GM23338 (cell line): ENCODE measurements around the gene SNX30. TPM values are rescaled to one million over a fixed set of nuclear protein-coding genes. Genes with fewer than 3 reads are reported as not detected.

Experiments used
- ATAC-seq: fragments of 200-7000 bp; cut with Tn5 transposase; 3 replicates; pipeline ENCODE4 v1.9.1; 2020
- DNase-seq: peaks from one replicate; pipeline ENCODE4 v3.0.0-alpha.2; 2015; ENCODE audit warnings: low spot score
- H2AFZ ChIP-seq: fragments of 200-600 bp; sonication (generic); 2 replicates; pipeline ENCODE4 v1.8.0; 2016; ENCODE audit warnings: antibody characterized with exemption, mild to moderate bottlenecking, moderate library complexity
- H3F3A ChIP-seq: fragments of 200-600 bp; sonication (generic); replicated peaks from 2 replicates; pipeline ENCODE4 v1.8.0; 2017; ENCODE audit warnings: antibody characterized with exemption, mixed run types, low read depth
- H3K27ac ChIP-seq: fragments of 200-600 bp; sonication (generic); 2 replicates; pipeline ENCODE4 v1.6.1; 2016; ENCODE audit warnings: low read depth
- H3K27me3 ChIP-seq: fragments of 200-600 bp; sonication (generic); 2 replicates; pipeline ENCODE4 v1.8.0; 2016; ENCODE audit warnings: mild to moderate bottlenecking, mixed run types, moderate library complexity; ENCODE audit not compliant: insufficient read depth
- H3K36me3 ChIP-seq: fragments of 200-600 bp; sonication (generic); 2 replicates; pipeline ENCODE4 v1.8.0; 2016; ENCODE audit warnings: mild to moderate bottlenecking; ENCODE audit not compliant: insufficient read depth
- H3K4me1 ChIP-seq: fragments of 200-600 bp; sonication (generic); 2 replicates; pipeline ENCODE4 v1.8.0; 2016; ENCODE audit warnings: mild to moderate bottlenecking, moderate library complexity; ENCODE audit not compliant: insufficient read depth
- H3K4me2 ChIP-seq: fragments of 200-600 bp; sonication (generic); 2 replicates; pipeline ENCODE4 v1.7.1; 2017; ENCODE audit warnings: mixed run types
- H3K4me3 ChIP-seq: fragments of 200-600 bp; sonication (generic); 2 replicates; pipeline ENCODE4 v1.6.1; 2016; ENCODE audit warnings: mixed run types
- H3K79me2 ChIP-seq: fragments of 200-600 bp; sonication (generic); replicated peaks from 2 replicates; pipeline ENCODE4 v1.8.0; 2017; ENCODE audit warnings: mild to moderate bottlenecking; ENCODE audit not compliant: insufficient read depth
- H3K9me2 ChIP-seq: fragments of 200-600 bp; sonication (generic); 2 replicates; pipeline ENCODE4 v1.8.0; 2017; ENCODE audit not compliant: insufficient read depth
- H4K20me1 ChIP-seq: fragments of 200-600 bp; sonication (generic); replicated peaks from 2 replicates; pipeline ENCODE4 v1.8.0; 2017; ENCODE audit warnings: mild to moderate bottlenecking; ENCODE audit not compliant: insufficient read depth
- H3K27ac Mint-ChIP-seq: 2 replicates; pipeline ENCODE4 v1.8.0; 2020; ENCODE audit warnings: inconsistent platforms, mild to moderate bottlenecking, moderate library complexity, mixed read lengths
- H3K27me3 Mint-ChIP-seq: 3 replicates; pipeline ENCODE4 v1.8.0; 2022; ENCODE audit warnings: low read depth, mild to moderate bottlenecking, moderate library complexity, mixed read lengths, inconsistent platforms; ENCODE audit not compliant: insufficient read depth, poor library complexity
- H3K36me3 Mint-ChIP-seq: 3 replicates; pipeline ENCODE4 v1.8.0; 2021; ENCODE audit warnings: low read depth, mild to moderate bottlenecking, inconsistent platforms, moderate library complexity, mixed read lengths
- H3K4me1 Mint-ChIP-seq: 3 replicates; pipeline ENCODE4 v1.8.0; 2020; ENCODE audit warnings: mild to moderate bottlenecking, inconsistent platforms, mixed read lengths
- H3K4me3 Mint-ChIP-seq: 3 replicates; pipeline ENCODE4 v1.8.0; 2021; ENCODE audit warnings: moderate library complexity, mild to moderate bottlenecking, inconsistent platforms, mixed read lengths
- H3K9me3 Mint-ChIP-seq: 3 replicates; pipeline ENCODE4 v1.8.0; 2020; ENCODE audit warnings: moderate library complexity, mild to moderate bottlenecking, inconsistent platforms, mixed read lengths
- CREB1 ChIP-seq: fragments of 250-450 bp; sonication (Bioruptor Pico); IDR thresholded peaks from 2 replicates; pipeline ENCODE4 v1.5.0; 2020; ENCODE audit warnings: low read depth, mild to moderate bottlenecking, moderate library complexity
- EZH2phosphoT487 ChIP-seq: fragments of 200-600 bp; sonication (generic); IDR thresholded peaks from one replicate; pipeline ENCODE4 v1.8.1; 2018; ENCODE audit warnings: antibody characterized with exemption; ENCODE audit not compliant: unreplicated experiment
- NANOG ChIP-seq: IDR thresholded peaks from 2 replicates; pipeline ENCODE4 v1.6.1; 2016; ENCODE audit warnings: antibody characterized with exemption, borderline replicate concordance
- POLR2AphosphoS5 ChIP-seq: IDR thresholded peaks from 2 replicates; pipeline ENCODE4 v1.6.1; 2016; ENCODE audit warnings: antibody characterized with exemption, low read depth
- STAT1 ChIP-seq: IDR thresholded peaks from one replicate; pipeline ENCODE4 v1.6.1; 2016; ENCODE audit warnings: antibody characterized with exemption; ENCODE audit not compliant: unreplicated experiment
- ZNF331 ChIP-seq: fragments of 250-450 bp; sonication (Bioruptor Pico); IDR thresholded peaks from 2 replicates; pipeline ENCODE4 v1.5.0; 2020; ENCODE audit warnings: low read depth, mild to moderate bottlenecking, moderate library complexity
- polyA plus RNA-seq: library from polyadenylated mRNA; unstranded; fragments of >200 nt; fragmentation: Nextera tagmentation; extraction: Ambion mirVana; gene quantifications from 2 replicates; pipeline ENCODE4 v1.2.1, GENCODE V29; 2016
- total RNA-seq: library from RNA; depleted of rRNA; stranded (reverse); fragments of >200 nt; shearing (Covaris generic); gene quantifications from 2 replicates; pipeline ENCODE4 v1.2.3, GENCODE V29; 2014
- TF ChIP-seq, protein P1 (sequence below): IDR thresholded peaks from 2 replicates; pipeline ENCODE4 v1.6.1; 2016; ENCODE audit warnings: antibody characterized with exemption
- TF ChIP-seq, protein P2 (sequence below): fragments of 250-450 bp; sonication (Bioruptor Pico); IDR thresholded peaks from 2 replicates; pipeline ENCODE4 v1.5.0; 2020; ENCODE audit warnings: mild to moderate bottlenecking, moderate library complexity
- TF ChIP-seq, protein P3 (sequence below): IDR thresholded peaks from one replicate; pipeline ENCODE4 v1.6.1; 2018; ENCODE audit warnings: antibody characterized with exemption; ENCODE audit not compliant: unreplicated experiment

The SNX30 gene
- total and polyA plus RNA-seq, 2 experiments from 2014 or later: 2.1 to 17.8 TPM

DNA sequence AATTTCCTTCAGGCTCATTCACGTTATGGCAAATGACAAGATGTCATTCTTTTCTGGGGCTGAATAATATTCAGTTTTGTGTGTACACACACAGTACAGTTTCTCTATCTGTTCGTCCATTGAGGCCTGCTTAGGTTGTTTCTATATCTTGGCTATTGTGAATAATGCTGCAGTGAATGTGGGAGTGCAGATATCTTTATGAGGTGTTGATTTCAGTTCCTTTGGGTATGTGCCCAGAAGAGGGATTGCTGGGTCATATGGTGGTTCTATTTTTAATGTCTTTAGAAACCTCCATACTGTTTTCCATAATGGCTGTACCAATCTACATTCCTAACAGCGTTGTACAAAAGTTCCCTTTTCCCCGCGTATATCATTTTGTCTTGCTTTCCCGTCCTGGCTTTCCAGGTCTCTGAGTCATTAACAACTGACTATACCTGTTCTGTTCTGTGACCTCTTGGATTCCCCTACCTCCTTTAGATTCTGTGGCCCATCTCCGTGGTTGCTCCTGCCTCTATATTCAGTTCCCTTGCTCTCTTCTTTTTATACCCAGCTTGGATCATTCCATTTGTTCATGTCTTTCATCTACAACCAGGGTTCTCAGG, 6.8 kb downstream of the SNX30 start:
- H4K20me1 ChIP-seq: peaks cover 12% of the 10 kb centered on the region; the same call in 1 of the 2 replicates
- Mint-ChIP-seq H3K27me3 (peaks cover 5% of the 10 kb centered on the region), H3K4me1 (peaks cover 8% of the 10 kb centered on the region), H3K4me3 (no peak overlapping the region), H3K9me3 (no peaks in the 10 kb centered on the region), H3K36me3 (no peaks in the 10 kb centered on the region), H3K27ac (no peak overlapping the region)
- TF ChIP-seq NANOG (no peak), STAT1 (no peak), CREB1 (no peak), POLR2AphosphoS5 (no peak), ZNF331 (CRISPR knock-in tag) (no peak), EZH2phosphoT487 (no peak)
- TF ChIP-seq, protein P1, sequence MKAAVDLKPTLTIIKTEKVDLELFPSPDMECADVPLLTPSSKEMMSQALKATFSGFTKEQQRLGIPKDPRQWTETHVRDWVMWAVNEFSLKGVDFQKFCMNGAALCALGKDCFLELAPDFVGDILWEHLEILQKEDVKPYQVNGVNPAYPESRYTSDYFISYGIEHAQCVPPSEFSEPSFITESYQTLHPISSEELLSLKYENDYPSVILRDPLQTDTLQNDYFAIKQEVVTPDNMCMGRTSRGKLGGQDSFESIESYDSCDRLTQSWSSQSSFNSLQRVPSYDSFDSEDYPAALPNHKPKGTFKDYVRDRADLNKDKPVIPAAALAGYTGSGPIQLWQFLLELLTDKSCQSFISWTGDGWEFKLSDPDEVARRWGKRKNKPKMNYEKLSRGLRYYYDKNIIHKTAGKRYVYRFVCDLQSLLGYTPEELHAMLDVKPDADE: no peak
- TF ChIP-seq, protein P2, sequence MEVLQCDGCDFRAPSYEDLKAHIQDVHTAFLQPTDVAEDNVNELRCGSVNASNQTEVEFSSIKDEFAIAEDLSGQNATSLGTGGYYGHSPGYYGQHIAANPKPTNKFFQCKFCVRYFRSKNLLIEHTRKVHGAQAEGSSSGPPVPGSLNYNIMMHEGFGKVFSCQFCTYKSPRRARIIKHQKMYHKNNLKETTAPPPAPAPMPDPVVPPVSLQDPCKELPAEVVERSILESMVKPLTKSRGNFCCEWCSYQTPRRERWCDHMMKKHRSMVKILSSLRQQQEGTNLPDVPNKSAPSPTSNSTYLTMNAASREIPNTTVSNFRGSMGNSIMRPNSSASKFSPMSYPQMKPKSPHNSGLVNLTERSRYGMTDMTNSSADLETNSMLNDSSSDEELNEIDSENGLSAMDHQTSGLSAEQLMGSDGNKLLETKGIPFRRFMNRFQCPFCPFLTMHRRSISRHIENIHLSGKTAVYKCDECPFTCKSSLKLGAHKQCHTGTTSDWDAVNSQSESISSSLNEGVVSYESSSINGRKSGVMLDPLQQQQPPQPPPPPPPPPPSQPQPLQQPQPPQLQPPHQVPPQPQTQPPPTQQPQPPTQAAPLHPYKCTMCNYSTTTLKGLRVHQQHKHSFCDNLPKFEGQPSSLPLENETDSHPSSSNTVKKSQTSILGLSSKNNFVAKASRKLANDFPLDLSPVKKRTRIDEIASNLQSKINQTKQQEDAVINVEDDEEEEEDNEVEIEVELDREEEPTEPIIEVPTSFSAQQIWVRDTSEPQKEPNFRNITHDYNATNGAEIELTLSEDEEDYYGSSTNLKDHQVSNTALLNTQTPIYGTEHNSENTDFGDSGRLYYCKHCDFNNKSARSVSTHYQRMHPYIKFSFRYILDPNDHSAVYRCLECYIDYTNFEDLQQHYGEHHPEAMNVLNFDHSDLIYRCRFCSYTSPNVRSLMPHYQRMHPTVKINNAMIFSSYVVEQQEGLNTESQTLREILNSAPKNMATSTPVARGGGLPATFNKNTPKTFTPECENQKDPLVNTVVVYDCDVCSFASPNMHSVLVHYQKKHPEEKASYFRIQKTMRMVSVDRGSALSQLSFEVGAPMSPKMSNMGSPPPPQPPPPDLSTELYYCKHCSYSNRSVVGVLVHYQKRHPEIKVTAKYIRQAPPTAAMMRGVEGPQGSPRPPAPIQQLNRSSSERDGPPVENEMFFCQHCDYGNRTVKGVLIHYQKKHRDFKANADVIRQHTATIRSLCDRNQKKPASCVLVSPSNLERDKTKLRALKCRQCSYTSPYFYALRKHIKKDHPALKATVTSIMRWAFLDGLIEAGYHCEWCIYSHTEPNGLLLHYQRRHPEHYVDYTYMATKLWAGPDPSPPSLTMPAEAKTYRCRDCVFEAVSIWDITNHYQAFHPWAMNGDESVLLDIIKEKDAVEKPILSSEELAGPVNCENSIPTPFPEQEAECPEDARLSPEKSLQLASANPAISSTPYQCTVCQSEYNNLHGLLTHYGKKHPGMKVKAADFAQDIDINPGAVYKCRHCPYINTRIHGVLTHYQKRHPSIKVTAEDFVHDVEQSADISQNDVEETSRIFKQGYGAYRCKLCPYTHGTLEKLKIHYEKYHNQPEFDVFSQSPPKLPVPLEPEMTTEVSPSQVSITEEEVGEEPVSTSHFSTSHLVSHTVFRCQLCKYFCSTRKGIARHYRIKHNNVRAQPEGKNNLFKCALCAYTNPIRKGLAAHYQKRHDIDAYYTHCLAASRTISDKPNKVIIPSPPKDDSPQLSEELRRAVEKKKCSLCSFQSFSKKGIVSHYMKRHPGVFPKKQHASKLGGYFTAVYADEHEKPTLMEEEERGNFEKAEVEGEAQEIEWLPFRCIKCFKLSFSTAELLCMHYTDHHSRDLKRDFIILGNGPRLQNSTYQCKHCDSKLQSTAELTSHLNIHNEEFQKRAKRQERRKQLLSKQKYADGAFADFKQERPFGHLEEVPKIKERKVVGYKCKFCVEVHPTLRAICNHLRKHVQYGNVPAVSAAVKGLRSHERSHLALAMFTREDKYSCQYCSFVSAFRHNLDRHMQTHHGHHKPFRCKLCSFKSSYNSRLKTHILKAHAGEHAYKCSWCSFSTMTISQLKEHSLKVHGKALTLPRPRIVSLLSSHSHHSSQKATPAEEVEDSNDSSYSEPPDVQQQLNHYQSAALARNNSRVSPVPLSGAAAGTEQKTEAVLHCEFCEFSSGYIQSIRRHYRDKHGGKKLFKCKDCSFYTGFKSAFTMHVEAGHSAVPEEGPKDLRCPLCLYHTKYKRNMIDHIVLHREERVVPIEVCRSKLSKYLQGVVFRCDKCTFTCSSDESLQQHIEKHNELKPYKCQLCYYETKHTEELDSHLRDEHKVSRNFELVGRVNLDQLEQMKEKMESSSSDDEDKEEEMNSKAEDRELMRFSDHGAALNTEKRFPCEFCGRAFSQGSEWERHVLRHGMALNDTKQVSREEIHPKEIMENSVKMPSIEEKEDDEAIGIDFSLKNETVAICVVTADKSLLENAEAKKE: no peak
- TF ChIP-seq, protein P3, sequence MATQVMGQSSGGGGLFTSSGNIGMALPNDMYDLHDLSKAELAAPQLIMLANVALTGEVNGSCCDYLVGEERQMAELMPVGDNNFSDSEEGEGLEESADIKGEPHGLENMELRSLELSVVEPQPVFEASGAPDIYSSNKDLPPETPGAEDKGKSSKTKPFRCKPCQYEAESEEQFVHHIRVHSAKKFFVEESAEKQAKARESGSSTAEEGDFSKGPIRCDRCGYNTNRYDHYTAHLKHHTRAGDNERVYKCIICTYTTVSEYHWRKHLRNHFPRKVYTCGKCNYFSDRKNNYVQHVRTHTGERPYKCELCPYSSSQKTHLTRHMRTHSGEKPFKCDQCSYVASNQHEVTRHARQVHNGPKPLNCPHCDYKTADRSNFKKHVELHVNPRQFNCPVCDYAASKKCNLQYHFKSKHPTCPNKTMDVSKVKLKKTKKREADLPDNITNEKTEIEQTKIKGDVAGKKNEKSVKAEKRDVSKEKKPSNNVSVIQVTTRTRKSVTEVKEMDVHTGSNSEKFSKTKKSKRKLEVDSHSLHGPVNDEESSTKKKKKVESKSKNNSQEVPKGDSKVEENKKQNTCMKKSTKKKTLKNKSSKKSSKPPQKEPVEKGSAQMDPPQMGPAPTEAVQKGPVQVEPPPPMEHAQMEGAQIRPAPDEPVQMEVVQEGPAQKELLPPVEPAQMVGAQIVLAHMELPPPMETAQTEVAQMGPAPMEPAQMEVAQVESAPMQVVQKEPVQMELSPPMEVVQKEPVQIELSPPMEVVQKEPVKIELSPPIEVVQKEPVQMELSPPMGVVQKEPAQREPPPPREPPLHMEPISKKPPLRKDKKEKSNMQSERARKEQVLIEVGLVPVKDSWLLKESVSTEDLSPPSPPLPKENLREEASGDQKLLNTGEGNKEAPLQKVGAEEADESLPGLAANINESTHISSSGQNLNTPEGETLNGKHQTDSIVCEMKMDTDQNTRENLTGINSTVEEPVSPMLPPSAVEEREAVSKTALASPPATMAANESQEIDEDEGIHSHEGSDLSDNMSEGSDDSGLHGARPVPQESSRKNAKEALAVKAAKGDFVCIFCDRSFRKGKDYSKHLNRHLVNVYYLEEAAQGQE: no peak
- no peaks in the 10 kb centered on the region for H3K9me2 ChIP-seq
- H3K79me2 ChIP-seq: peaks cover 5% of the 10 kb centered on the region; the same call in 1 of the 2 replicates
- H3K27ac ChIP-seq: no peak overlapping the region
- DNase-seq: no peak
- H3K36me3 ChIP-seq: no peaks in the 10 kb centered on the region
- no peaks in the 10 kb centered on the region for H3K27me3 ChIP-seq
- ATAC-seq: no peak
- no peak overlapping the region for H3K4me2 ChIP-seq
- H3K4me3 ChIP-seq: no peak overlapping the region
- H2AFZ ChIP-seq: no peak overlapping the region
- no peaks in the 10 kb centered on the region; the same call in 1 of the 2 replicates for H3K4me1 ChIP-seq
- no peaks in the 10 kb centered on the region for H3F3A ChIP-seq
